Gastrocnemius medialis (tissue), 4 donors: ENCODE data around the gene LRP1-AS. TPM values are rescaled to one million over a fixed set of nuclear protein-coding genes. Genes with fewer than 3 reads are reported as not detected.

Source experiments
- ATAC-seq, 2 donors: fragments of 150-250 bp; one replicate each; pipeline ENCODE4 v1.9.1; 2016
- DNase-seq, 2 donors: peaks; one replicate each; pipeline ENCODE4 v3.0.0-alpha.2; 2019
- H3K27ac ChIP-seq, 4 donors: fragments of 200-600 bp; sonication (generic); 1 replicate in 1 of 4; 2 replicates in 3 of 4; pipeline ENCODE4 v1.5.1; 2016 to 2018; ENCODE audit warnings: mild to moderate bottlenecking in 2 of 4, moderate library complexity in 1 of 4
- H3K27me3 ChIP-seq, 3 donors: fragments of 200-600 bp; sonication (generic) in 2 of 3; 1 replicate in 1 of 3; 2 replicates in 2 of 3; pipeline versions ENCODE4 v1.5.1 to v1.6.0; 2016 to 2019; ENCODE audit warnings: mild to moderate bottlenecking in 1 of 3, moderate library complexity in 1 of 3
- H3K36me3 ChIP-seq, 2 donors: fragments of 200-600 bp; sonication (generic) in 1 of 2; one replicate each; pipeline ENCODE4 v1.5.1; 2017 to 2018
- H3K4me1 ChIP-seq, 2 donors: fragments of 200-600 bp; sonication (generic) in 1 of 2; one replicate each; pipeline ENCODE4 v1.5.1; 2016 to 2017; ENCODE audit warnings: mild to moderate bottlenecking in 2 of 2
- H3K4me3 ChIP-seq, 4 donors: fragments of 200-600 bp; sonication (generic) in 3 of 4; 1 replicate in 1 of 4; 2 replicates in 3 of 4; pipeline ENCODE4 v1.5.1; 2016 to 2019; ENCODE audit warnings: mild to moderate bottlenecking in 2 of 4
- H3K9me3 ChIP-seq, 3 donors: fragments of 200-600 bp; sonication (generic) in 2 of 3; 1 replicate in 1 of 3; 2 replicates in 2 of 3; pipeline ENCODE4 v1.5.1; 2016 to 2019
- CTCF ChIP-seq, 5 experiments: fragments of 450-650 bp in 3 of 5; fragments of 200-600 bp in 2 of 5; sonication (generic) in 2 of 5; IDR thresholded peaks in 4 of 5; conservative IDR thresholded peaks in 1 of 5; 1 replicate in 4 of 5; 2 replicates in 1 of 5; pipeline ENCODE4 v1.5.1; 2016 to 2019; ENCODE audit warnings: antibody characterized with exemption in 5 of 5, mild to moderate bottlenecking in 3 of 5, moderate library complexity in 3 of 5
- POLR2A ChIP-seq, 2 donors: fragments of 450-650 bp; IDR thresholded peaks; one replicate each; pipeline ENCODE4 v1.6.1; 2017; ENCODE audit warnings: antibody characterized with exemption in 2 of 2, mild to moderate bottlenecking in 2 of 2, moderate library complexity in 2 of 2
- in situ Hi-C, 4 donors: fragments of 200-750 bp; cut with MboI; loops; one replicate each; pipeline versions ENCODE4 v1.15.0 to v1.8.0; 2017; ENCODE audit warnings: low sequenced_read_pairs in 4 of 4
- intact Hi-C: fragments of 100-400 bp; cut with DNase I; formaldehyde crosslinking; loops from one replicate; pipeline ENCODE4 v1.15.1; 2023; ENCODE audit warnings: low total_unique reads
- total RNA-seq, 4 donors: library from RNA; depleted of rRNA; stranded (reverse); fragments of >200 nt; gene quantifications; one replicate each; pipeline versions ENCODE4 v1.1.0 to v1.2.3, GENCODE V29; 2016

LRP1-AS gene
- total RNA-seq, 4 donors from 2014 or later: not detected

DNA sequence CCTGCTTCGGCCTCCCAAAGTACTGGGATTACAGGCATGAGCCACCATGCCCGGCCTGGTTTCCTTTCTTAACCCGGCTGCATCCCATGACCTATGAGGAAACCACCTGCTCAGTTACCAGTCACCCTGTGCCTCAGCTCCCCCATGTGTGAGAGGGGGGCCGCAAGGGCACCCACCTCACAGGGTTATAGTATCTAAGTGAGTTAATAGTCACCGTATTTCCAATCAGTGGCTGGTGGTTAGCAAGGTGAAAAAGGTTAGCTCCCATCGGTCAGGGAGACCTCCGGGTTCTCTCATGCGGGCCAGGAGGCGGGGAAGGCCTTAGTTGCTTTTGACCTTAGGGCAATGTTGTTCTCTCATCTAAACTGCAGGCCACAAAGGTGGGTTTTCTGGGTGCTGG is 12.5 kb downstream of the LRP1-AS start:
- Histone ChIP-seq H3K4me3 (no peak overlapping the region), H3K9me3 (no peaks in the 10 kb centered on the region), H3K27ac (peak overlapping the region; percentile 87 to 94 (median 90)), H3K27me3 (no peaks in the 10 kb centered on the region), H3K4me1 (peaks cover 25 to 32% of the 10 kb centered on the region in 2 donors), H3K36me3 (no peaks in the 10 kb centered on the region)
- DNase-seq: no peak
- TF ChIP-seq CTCF (IDR thresholded peaks at IDR 0.05 in 4 of 5, conservative IDR thresholded peaks at IDR 0.05 in 1 of 5): no peak
- in situ Hi-C loops: no loop called here
- ATAC-seq: no peak
- intact Hi-C loops: no loop called here

GRCh38 chr12:57133916-57134315 is 13.5 kb downstream of the LRP1-AS start:
- H3K27me3 ChIP-seq: no peaks in the 10 kb centered on the region
- no peaks in the 10 kb centered on the region for H3K9me3 ChIP-seq
- no peaks in the 10 kb centered on the region for H3K36me3 ChIP-seq
- intact Hi-C loops (no loop called here), in situ Hi-C loops (no loop called here)
- H3K4me3 ChIP-seq: no peak overlapping the region
- peaks cover 25 to 30% of the 10 kb centered on the region in 2 donors for H3K4me1 ChIP-seq
- no peak for TF ChIP-seq POLR2A (IDR thresholded peaks at IDR 0.05)
- TF ChIP-seq CTCF (IDR thresholded peaks at IDR 0.05 in 4 of 5, conservative IDR thresholded peaks at IDR 0.05 in 1 of 5): no peak
- ATAC-seq: no peak
- H3K27ac ChIP-seq: peak overlapping the region; percentile 87 to 94 (median 90)
- peak in 1 of 2 donors; percentile 33 for DNase-seq

DNA sequence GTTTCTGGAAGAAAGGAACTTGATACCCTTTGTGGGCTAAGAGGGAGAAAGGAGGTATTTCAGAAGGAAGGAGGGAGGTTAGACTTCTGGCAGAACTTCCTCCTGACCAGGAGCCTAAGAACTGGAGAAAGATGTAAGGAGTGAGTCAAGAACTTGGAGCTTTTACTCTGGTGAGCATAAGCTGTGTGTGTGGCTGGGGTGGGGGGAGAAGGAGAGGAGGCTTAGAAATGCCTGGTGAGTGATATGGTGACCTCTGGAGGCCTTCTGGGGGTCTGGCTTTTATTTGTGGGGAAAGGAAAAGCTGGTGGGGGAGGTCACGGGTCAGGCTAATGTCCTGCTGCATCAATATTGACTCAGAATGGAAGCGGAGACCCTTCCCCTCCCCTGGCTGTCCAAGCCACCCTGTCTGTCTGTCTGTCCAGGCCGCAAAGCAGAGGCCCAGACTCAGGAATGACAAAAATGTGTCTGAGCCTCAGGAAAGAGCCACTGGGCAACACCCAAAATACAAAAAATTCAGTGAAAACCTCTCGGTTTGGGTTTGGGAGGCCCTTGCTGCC is 14.3 kb downstream of the LRP1-AS start:
- H3K27ac ChIP-seq: peak overlapping the region; percentile 87 to 94 (median 90)
- peak overlapping the region in 2 of 4 donors; percentile 8 to 11 for H3K4me3 ChIP-seq
- H3K9me3 ChIP-seq: no peaks in the 10 kb centered on the region
- TF ChIP-seq POLR2A (IDR thresholded peaks at IDR 0.05): no peak
- no peak for TF ChIP-seq CTCF (IDR thresholded peaks at IDR 0.05 in 4 of 5, conservative IDR thresholded peaks at IDR 0.05 in 1 of 5)
- no peak for DNase-seq
- no peak for ATAC-seq
- in situ Hi-C loops: no loop called here
- intact Hi-C loops: no loop called here
- H3K36me3 ChIP-seq: no peaks in the 10 kb centered on the region
- H3K4me1 ChIP-seq: peaks cover 21 to 30% of the 10 kb centered on the region in 2 donors
- H3K27me3 ChIP-seq: no peaks in the 10 kb centered on the region

DNA sequence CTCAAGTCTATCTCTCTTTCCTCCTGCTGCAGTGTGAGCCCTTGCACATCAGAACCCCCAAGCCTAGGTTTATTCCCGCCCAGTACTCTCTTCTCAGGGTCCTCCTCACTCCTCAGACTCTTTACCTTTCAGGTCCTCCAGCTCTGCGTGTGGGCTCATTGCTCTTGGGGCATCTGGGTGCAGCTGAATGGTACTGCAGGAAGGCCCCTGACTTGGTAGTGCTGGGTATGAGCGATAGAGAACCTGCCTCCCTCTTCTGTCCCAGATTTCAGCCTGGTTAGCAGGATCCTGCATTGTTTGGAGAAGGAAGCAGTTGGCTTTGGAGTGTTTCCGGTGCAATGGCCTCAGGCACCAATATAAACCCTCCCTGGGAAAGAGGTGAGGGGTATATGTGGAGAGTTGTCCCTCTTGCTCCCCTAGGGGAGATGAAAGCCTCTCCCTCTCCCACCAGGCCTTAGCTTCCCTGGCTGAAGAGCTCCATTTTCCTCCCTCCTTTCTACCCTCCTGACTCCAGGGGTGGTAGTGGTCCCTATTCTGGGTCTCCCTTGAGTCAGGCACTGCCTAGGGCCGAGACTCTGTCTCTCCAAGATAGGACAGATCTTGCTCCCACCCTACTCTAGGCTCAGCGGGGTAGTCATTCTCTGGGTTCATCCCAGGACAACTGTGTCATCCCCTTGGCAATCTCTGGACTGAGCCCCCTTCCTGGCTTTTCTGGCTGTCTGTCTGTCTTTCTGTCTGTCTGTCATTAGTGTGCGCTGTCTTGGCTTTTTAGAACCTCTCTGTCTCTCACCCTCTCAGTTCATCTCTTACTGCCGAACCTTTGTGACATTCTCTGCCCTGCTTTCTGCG is 15.3 kb downstream of the LRP1-AS start:
- H3K4me3 ChIP-seq: peak overlapping the region in 3 of 4 donors; percentile 8 to 17 (median 11)
- ATAC-seq: no peak
- H3K9me3 ChIP-seq: no peaks in the 10 kb centered on the region
- no peaks in the 10 kb centered on the region for H3K36me3 ChIP-seq
- in situ Hi-C loops: no loop called here
- H3K27me3 ChIP-seq: no peaks in the 10 kb centered on the region
- intact Hi-C loops: no loop called here
- H3K4me1 ChIP-seq: peaks cover 19 to 32% of the 10 kb centered on the region in 2 donors
- TF ChIP-seq POLR2A (IDR thresholded peaks at IDR 0.05) (no peak), CTCF (IDR thresholded peaks at IDR 0.05 in 4 of 5, conservative IDR thresholded peaks at IDR 0.05 in 1 of 5) (no peak)
- no peak for DNase-seq
- H3K27ac ChIP-seq: peak overlapping the region; percentile 87 to 94 (median 90)
